GM23338 (cell line): Measurements from ENCODE around the gene FKBP1B. TPM values are rescaled to one million over a fixed set of nuclear protein-coding genes. Genes with fewer than 3 reads are reported as not detected.

Experiments used
- EZH2 ChIP-seq: fragments of 200-600 bp; sonication (generic); IDR thresholded peaks from one replicate; pipeline ENCODE4 v1.8.0; 2017; ENCODE audit warnings: antibody characterized with exemption, mild to moderate bottlenecking, low read depth; ENCODE audit not compliant: unreplicated experiment
- EZH2phosphoT487 ChIP-seq: fragments of 200-600 bp; sonication (generic); IDR thresholded peaks from one replicate; pipeline ENCODE4 v1.8.1; 2018; ENCODE audit warnings: antibody characterized with exemption; ENCODE audit not compliant: unreplicated experiment
- JUNB ChIP-seq: IDR thresholded peaks from one replicate; pipeline ENCODE4 v1.6.1; 2016; ENCODE audit warnings: antibody characterized with exemption; ENCODE audit not compliant: unreplicated experiment
- NANOG ChIP-seq: IDR thresholded peaks from 2 replicates; pipeline ENCODE4 v1.6.1; 2016; ENCODE audit warnings: antibody characterized with exemption, borderline replicate concordance
- POLR2AphosphoS5 ChIP-seq: IDR thresholded peaks from 2 replicates; pipeline ENCODE4 v1.6.1; 2016; ENCODE audit warnings: antibody characterized with exemption, low read depth
- ZNF114 ChIP-seq: fragments of 250-450 bp; sonication (Bioruptor Pico); IDR thresholded peaks from 2 replicates; pipeline ENCODE4 v1.5.0; 2020; ENCODE audit warnings: mild to moderate bottlenecking, moderate library complexity
- ZNF331 ChIP-seq: fragments of 250-450 bp; sonication (Bioruptor Pico); IDR thresholded peaks from 2 replicates; pipeline ENCODE4 v1.5.0; 2020; ENCODE audit warnings: low read depth, mild to moderate bottlenecking, moderate library complexity
- polyA plus RNA-seq: library from polyadenylated mRNA; unstranded; fragments of >200 nt; fragmentation: Nextera tagmentation; extraction: Ambion mirVana; gene quantifications from 2 replicates; pipeline ENCODE4 v1.2.1, GENCODE V29; 2016
- total RNA-seq: library from RNA; depleted of rRNA; stranded (reverse); fragments of >200 nt; shearing (Covaris generic); gene quantifications from 2 replicates; pipeline ENCODE4 v1.2.3, GENCODE V29; 2014
- TF ChIP-seq, protein P1 (sequence below): fragments of 250-450 bp; sonication (Bioruptor Pico); IDR thresholded peaks from 2 replicates; pipeline ENCODE4 v1.5.0; 2020; ENCODE audit warnings: mild to moderate bottlenecking, moderate library complexity
- TF ChIP-seq, protein P2 (sequence below): IDR thresholded peaks from 2 replicates; pipeline ENCODE4 v1.6.1; 2016; ENCODE audit warnings: antibody characterized with exemption
- TF ChIP-seq, protein P3 (sequence below), 2 experiments: fragments of 200-600 bp in 1 of 2; sonication (generic) in 1 of 2; conservative IDR thresholded peaks; 2 replicates each; pipeline versions ENCODE4 v1.5.1 to v1.6.1; 2016 to 2017; ENCODE audit warnings: antibody characterized with exemption in 2 of 2, low read depth in 2 of 2, mild to moderate bottlenecking in 2 of 2, moderate library complexity in 1 of 2

Gene FKBP1B
- total and polyA plus RNA-seq, 2 experiments from 2014 or later: 48.2 to 77.1 TPM

DNA sequence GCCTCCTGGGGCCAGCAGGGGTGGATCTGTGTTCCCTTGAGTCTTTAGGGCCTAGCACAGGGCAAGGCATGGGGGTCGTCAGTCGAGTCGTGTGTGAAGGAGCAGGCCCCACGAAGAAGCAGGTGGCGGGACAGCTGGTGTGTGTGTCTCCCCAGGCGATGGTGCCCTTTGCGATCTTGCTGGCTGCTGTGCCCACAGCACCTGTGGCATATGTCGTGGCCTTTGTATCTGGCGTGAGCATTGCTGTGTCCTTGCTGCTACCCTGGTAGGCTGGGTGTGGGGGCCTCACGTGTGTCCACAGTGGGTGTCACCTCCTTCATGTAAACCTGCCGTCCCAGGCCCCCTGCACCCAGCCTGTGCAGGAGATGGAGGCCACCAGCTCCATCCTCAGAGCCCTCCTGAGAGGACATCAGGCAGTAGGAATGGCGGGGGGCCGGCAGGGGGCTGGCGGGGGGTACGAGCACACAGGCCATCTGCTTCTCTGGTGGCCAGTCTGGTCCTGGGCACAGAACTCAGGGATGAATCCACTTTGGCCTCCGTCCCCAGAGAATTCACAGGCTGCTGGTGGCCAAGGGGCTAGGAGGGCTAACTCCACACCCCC lies 26.5 kb upstream of the FKBP1B start (continued):
- TF ChIP-seq, protein P1, sequence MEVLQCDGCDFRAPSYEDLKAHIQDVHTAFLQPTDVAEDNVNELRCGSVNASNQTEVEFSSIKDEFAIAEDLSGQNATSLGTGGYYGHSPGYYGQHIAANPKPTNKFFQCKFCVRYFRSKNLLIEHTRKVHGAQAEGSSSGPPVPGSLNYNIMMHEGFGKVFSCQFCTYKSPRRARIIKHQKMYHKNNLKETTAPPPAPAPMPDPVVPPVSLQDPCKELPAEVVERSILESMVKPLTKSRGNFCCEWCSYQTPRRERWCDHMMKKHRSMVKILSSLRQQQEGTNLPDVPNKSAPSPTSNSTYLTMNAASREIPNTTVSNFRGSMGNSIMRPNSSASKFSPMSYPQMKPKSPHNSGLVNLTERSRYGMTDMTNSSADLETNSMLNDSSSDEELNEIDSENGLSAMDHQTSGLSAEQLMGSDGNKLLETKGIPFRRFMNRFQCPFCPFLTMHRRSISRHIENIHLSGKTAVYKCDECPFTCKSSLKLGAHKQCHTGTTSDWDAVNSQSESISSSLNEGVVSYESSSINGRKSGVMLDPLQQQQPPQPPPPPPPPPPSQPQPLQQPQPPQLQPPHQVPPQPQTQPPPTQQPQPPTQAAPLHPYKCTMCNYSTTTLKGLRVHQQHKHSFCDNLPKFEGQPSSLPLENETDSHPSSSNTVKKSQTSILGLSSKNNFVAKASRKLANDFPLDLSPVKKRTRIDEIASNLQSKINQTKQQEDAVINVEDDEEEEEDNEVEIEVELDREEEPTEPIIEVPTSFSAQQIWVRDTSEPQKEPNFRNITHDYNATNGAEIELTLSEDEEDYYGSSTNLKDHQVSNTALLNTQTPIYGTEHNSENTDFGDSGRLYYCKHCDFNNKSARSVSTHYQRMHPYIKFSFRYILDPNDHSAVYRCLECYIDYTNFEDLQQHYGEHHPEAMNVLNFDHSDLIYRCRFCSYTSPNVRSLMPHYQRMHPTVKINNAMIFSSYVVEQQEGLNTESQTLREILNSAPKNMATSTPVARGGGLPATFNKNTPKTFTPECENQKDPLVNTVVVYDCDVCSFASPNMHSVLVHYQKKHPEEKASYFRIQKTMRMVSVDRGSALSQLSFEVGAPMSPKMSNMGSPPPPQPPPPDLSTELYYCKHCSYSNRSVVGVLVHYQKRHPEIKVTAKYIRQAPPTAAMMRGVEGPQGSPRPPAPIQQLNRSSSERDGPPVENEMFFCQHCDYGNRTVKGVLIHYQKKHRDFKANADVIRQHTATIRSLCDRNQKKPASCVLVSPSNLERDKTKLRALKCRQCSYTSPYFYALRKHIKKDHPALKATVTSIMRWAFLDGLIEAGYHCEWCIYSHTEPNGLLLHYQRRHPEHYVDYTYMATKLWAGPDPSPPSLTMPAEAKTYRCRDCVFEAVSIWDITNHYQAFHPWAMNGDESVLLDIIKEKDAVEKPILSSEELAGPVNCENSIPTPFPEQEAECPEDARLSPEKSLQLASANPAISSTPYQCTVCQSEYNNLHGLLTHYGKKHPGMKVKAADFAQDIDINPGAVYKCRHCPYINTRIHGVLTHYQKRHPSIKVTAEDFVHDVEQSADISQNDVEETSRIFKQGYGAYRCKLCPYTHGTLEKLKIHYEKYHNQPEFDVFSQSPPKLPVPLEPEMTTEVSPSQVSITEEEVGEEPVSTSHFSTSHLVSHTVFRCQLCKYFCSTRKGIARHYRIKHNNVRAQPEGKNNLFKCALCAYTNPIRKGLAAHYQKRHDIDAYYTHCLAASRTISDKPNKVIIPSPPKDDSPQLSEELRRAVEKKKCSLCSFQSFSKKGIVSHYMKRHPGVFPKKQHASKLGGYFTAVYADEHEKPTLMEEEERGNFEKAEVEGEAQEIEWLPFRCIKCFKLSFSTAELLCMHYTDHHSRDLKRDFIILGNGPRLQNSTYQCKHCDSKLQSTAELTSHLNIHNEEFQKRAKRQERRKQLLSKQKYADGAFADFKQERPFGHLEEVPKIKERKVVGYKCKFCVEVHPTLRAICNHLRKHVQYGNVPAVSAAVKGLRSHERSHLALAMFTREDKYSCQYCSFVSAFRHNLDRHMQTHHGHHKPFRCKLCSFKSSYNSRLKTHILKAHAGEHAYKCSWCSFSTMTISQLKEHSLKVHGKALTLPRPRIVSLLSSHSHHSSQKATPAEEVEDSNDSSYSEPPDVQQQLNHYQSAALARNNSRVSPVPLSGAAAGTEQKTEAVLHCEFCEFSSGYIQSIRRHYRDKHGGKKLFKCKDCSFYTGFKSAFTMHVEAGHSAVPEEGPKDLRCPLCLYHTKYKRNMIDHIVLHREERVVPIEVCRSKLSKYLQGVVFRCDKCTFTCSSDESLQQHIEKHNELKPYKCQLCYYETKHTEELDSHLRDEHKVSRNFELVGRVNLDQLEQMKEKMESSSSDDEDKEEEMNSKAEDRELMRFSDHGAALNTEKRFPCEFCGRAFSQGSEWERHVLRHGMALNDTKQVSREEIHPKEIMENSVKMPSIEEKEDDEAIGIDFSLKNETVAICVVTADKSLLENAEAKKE (CRISPR knock-in tag): no peak
- TF ChIP-seq EZH2phosphoT487 (no peak), ZNF331 (no peak), JUNB (no peak), NANOG (no peak), EZH2 (no peak), POLR2AphosphoS5 (no peak), ZNF114 (no peak)
- TF ChIP-seq, protein P2, sequence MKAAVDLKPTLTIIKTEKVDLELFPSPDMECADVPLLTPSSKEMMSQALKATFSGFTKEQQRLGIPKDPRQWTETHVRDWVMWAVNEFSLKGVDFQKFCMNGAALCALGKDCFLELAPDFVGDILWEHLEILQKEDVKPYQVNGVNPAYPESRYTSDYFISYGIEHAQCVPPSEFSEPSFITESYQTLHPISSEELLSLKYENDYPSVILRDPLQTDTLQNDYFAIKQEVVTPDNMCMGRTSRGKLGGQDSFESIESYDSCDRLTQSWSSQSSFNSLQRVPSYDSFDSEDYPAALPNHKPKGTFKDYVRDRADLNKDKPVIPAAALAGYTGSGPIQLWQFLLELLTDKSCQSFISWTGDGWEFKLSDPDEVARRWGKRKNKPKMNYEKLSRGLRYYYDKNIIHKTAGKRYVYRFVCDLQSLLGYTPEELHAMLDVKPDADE: no peak
- TF ChIP-seq, protein P3, sequence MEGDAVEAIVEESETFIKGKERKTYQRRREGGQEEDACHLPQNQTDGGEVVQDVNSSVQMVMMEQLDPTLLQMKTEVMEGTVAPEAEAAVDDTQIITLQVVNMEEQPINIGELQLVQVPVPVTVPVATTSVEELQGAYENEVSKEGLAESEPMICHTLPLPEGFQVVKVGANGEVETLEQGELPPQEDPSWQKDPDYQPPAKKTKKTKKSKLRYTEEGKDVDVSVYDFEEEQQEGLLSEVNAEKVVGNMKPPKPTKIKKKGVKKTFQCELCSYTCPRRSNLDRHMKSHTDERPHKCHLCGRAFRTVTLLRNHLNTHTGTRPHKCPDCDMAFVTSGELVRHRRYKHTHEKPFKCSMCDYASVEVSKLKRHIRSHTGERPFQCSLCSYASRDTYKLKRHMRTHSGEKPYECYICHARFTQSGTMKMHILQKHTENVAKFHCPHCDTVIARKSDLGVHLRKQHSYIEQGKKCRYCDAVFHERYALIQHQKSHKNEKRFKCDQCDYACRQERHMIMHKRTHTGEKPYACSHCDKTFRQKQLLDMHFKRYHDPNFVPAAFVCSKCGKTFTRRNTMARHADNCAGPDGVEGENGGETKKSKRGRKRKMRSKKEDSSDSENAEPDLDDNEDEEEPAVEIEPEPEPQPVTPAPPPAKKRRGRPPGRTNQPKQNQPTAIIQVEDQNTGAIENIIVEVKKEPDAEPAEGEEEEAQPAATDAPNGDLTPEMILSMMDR (conservative IDR thresholded peaks at IDR 0.05; ENCODE audit: low read depth in 2 of 2): no peak
